Aorta (tissue), 5 donors: ENCODE results near the gene PPTC7. TPM values are rescaled to one million over a fixed set of nuclear protein-coding genes. Genes with fewer than 3 reads are reported as not detected.
"Not testable (repeated sequence)": the region's sequence is repeated elsewhere in the genome, so short reads cannot be mapped to it uniquely, and the experiment has no call there.

Experiments used
- ATAC-seq: fragments of 200-7000 bp; cut with Tn5 transposase; one replicate; pipeline ENCODE4 v1.9.1; 2022; ENCODE audit warnings: moderate library complexity; ENCODE audit not compliant: low FRiP score
- DNase-seq, 2 donors: peaks; one replicate each; pipeline ENCODE4 v3.0.0-alpha.2; 2020
- H3K27ac ChIP-seq, 2 donors: one replicate each; pipeline ENCODE4 v1.5.1; 2013; ENCODE audit warnings: low read length in 2 of 2, mild to moderate bottlenecking in 2 of 2, moderate library complexity in 2 of 2, control low read depth in 1 of 2, inconsistent platforms in 1 of 2, low read depth in 1 of 2
- H3K27me3 ChIP-seq, 2 donors: one replicate each; pipeline ENCODE4 v1.6.1; 2013; ENCODE audit warnings: control low read depth in 1 of 2, low read length in 1 of 2, mild to moderate bottlenecking in 1 of 2, moderate library complexity in 1 of 2; ENCODE audit not compliant: insufficient read depth in 2 of 2, control insufficient read depth in 1 of 2
- H3K36me3 ChIP-seq, 2 donors: one replicate each; pipeline ENCODE4 v1.6.1; 2013; ENCODE audit warnings: control low read depth in 1 of 2, low read length in 1 of 2, mild to moderate bottlenecking in 1 of 2; ENCODE audit not compliant: insufficient read depth in 2 of 2, control insufficient read depth in 1 of 2
- H3K4me1 ChIP-seq, 2 donors: one replicate each; pipeline ENCODE4 v1.6.1; 2013; ENCODE audit warnings: low read length in 2 of 2, control low read depth in 1 of 2, mild to moderate bottlenecking in 1 of 2, moderate library complexity in 1 of 2; ENCODE audit not compliant: insufficient read depth in 2 of 2, control insufficient read depth in 1 of 2
- H3K4me3 ChIP-seq, 2 donors: one replicate each; pipeline ENCODE4 v1.5.1; 2013; ENCODE audit warnings: low read length in 2 of 2, control low read depth in 1 of 2, mild to moderate bottlenecking in 1 of 2
- H3K9me3 ChIP-seq: one replicate; pipeline ENCODE4 v1.6.1; 2013; ENCODE audit warnings: mild to moderate bottlenecking, low read length; ENCODE audit not compliant: control insufficient read depth
- WGBS, 2 donors: extraction: QIAGEN DNeasy Blood & Tissue Kit; methylation state at CpG; one replicate each; pipeline ENCODE4 v1.1.7; 2013; 5-methylcytosine and 5-hydroxymethylcytosine counted together
- intact Hi-C, 2 donors: fragments of 100-400 bp; cut with DNase I; formaldehyde crosslinking; loops; one replicate each; pipeline versions ENCODE4 v1.14.2 to v1.15.0; 2022
- polyA plus RNA-seq, 2 donors: library from polyadenylated mRNA; stranded (reverse); fragments of 200-250 nt; gene quantifications; one replicate each; pipeline ENCODE4 v1.2.3, GENCODE V29; 2013
- total RNA-seq, 2 donors: library from RNA; stranded (reverse); fragmentation: NEBNext Ultra II Directional; extraction: Animal tissue kit (Norgen Biotek cat#: 25700); gene quantifications; one replicate each; pipeline ENCODE4 v1.2.1, GENCODE V29; 2021
- donor health status: healthy with polysubstance abuse.
- donor health status: Bipolar disorder and iron deficiency.
- donor health status: DM: no; HTN: no; CAD: no.
- donor health status: DM: no; HTN: no; CAD: no.
- donor health status: DM: yes; HTN: yes; CAD: no.

Gene PPTC7
- total and polyA plus RNA-seq, 4 donors = 8.5 to 21.8 (median 13.3) TPM

DNA sequence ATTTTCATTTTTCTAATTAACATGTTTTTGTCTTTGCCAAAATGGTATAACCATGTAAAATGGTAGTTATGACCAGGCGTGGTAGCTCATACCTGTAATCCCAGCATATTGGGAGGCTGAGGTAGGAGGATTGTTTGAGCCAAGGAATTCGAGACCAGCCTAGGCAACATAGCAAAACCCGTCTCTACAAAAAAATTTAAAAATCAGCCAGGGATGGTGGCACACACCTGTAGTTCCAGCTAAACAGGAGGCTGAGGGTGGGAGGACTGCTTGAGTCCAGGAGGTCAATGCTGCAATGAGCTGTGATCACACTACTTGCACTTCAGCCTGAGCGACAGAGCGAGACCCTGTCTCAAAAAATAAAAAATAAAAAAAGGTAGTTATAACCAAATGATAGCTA, 23.1 kb downstream of the PPTC7 start:
- Histone ChIP-seq H3K9me3 (no peaks in the 10 kb centered on the region), H3K36me3 (no peaks in the 10 kb centered on the region), H3K27me3 (no peaks in the 10 kb centered on the region), H3K4me3 (no peak overlapping the region), H3K4me1 (no peaks in the 10 kb centered on the region), H3K27ac (no peak overlapping the region)
- intact Hi-C loops = no loop called here
- 98 to 99% methylated on average over 5 of the region's 5 CpGs for WGBS, 2 donors
- ATAC-seq (no peak), DNase-seq (no peak)

DNA sequence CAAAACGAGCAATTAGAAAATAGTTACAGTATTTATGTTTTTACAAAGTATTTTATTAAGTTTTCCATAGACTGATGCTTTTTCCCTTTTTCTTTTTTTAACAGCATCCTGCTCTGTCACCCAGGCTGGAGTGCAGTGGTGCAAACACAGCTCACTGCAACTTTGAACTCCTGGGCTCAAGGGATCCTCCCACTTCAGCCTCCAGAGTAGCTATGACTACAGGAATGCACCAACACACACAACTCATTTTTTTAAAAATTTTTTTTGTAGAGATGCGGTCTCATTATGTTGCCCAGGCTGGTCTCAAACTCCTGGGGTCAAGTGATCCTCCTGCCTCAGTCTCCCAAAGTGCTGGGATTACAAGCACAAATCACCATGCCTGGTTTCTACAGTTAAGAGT, 24.2 kb downstream of the PPTC7 start:
- H3K4me1 ChIP-seq = not testable (repeated sequence)

DNA sequence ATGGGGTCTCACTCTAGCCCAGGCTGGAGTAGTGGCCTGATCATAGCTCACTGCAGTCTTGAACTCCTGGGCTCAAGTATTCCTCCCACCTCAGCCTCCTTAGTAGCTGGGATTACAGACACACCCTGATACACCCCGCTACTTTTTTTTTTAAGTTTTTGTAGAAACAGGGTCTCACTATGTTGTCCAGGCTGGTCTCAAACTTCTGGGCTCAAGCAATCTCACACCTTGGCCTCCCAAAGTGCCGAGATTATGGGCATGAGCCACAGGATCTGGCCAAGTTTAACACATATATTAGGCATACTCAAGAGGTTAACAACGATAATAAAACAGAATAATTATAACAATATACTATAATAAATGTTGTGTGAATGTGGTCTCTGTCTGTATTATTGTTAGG, 25.8 kb downstream of the PPTC7 start:
- no peak overlapping the region for H3K4me3 ChIP-seq
- no peaks in the 10 kb centered on the region for H3K9me3 ChIP-seq
- no peak for DNase-seq
- WGBS, 2 donors = 97 to 98% methylated on average over 3 of the region's 3 CpGs
- intact Hi-C loops = no loop called here
- no peaks in the 10 kb centered on the region for H3K4me1 ChIP-seq
- no peak overlapping the region for H3K27ac ChIP-seq
- H3K36me3 ChIP-seq = no peaks in the 10 kb centered on the region
- ATAC-seq = no peak
- H3K27me3 ChIP-seq = no peaks in the 10 kb centered on the region

More for the DNA sequence above, 24.2 kb downstream of the PPTC7 start:
- WGBS, 2 donors = 95 to 98% methylated on average over 2 of the region's 2 CpGs
- H3K27ac ChIP-seq, H3K9me3 ChIP-seq, H3K27me3 ChIP-seq, ATAC-seq, DNase-seq, H3K36me3 ChIP-seq, intact Hi-C loops, H3K4me3 ChIP-seq: not testable (repeated sequence)

DNA sequence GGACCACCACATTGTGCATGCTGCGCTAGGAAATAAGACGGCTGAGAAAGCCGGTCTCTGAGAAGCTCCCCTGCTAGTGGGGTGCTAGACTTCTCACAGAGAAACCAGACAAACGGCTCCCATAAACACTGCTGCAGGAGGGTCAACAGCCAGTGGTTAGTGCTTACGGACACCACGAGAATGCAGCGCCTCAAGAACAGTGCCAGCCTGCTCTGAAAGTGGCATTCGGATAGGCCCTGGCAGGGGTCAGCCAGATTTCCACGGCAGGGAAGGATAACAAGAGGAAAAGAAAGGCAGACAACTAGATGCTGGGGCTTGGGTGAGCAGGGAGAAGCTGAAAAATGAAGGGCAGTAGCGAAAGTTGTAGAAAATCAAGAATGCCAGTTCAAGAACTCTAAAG, 26.4 kb downstream of the PPTC7 start:
- WGBS, 2 donors = 90% methylated on average over 10 of the region's 10 CpGs

DNA sequence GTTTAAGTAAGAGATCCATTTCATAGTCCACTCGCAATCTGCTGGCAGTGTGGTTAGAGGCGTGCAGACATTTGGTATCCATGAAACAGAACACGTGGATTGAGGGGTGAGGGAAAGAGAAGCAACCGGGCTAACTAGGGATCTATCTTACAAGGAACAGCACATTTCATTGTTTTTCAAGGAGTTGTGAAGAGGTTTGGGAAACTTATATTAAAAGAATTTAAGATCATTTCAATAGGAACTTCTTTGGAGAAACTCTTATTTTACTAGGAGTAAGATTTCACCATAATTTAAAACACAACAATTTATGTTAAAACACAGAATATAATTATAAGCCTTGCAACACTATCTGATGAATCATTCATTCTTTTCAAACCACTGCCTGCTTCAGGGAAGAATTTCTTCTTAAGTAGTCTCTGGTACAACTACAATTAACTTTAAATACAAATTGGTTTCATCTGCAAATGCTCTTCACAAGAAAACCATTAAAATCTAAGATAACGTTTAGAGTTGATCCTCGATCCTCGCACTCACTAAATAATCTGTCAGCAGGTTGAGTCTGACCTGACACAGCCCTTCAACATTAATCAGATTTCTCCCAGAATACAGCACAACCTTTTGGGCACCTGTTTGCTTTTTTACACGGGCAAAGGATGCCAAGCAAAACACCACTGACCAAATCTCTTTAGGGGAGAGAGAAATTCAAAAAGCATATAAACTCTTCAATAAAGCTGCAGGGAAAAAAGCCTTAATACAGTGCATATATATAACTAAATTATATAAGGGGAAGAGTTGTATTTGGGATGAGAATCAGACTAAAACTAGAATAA, 27.3 kb downstream of the PPTC7 start:
- no peaks in the 10 kb centered on the region for H3K27me3 ChIP-seq
- H3K9me3 ChIP-seq = no peaks in the 10 kb centered on the region
- intact Hi-C loops = no loop called here
- 65 to 68% methylated on average over 8 of the region's 8 CpGs for WGBS, 2 donors
- no peaks in the 10 kb centered on the region for H3K36me3 ChIP-seq
- no peak overlapping the region for H3K4me3 ChIP-seq
- H3K4me1 ChIP-seq = no peaks in the 10 kb centered on the region
- DNase-seq (no peak), ATAC-seq (no peak)
- H3K27ac ChIP-seq = no peak overlapping the region

More for the DNA sequence above, 26.4 kb downstream of the PPTC7 start:
- DNase-seq (no peak), ATAC-seq (no peak)
- no peaks in the 10 kb centered on the region for H3K9me3 ChIP-seq
- no peaks in the 10 kb centered on the region for H3K27me3 ChIP-seq
- no peak overlapping the region for H3K4me3 ChIP-seq
- H3K4me1 ChIP-seq = no peaks in the 10 kb centered on the region
- intact Hi-C loops = no loop called here
- H3K36me3 ChIP-seq = no peaks in the 10 kb centered on the region
- no peak overlapping the region for H3K27ac ChIP-seq

DNA sequence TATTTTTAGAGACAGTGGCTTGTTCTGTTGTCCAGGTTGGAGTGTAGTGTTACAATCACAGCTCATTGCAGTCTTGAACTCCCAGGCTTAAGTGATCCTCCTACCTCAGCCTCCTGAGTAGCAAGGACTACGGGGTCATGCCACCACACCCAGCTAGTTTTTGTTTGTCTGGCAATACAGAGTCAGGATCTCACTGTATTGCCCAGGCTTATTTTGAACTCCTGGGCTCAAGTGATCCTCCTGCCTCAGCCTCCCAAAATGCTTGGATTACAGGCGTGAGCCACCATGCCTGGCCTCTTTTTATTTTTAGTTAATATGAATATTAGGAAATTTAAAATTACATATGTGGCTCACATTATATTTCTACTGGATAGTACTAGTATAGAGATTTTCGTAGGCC, 28.9 kb downstream of the PPTC7 start:
- H3K27me3 ChIP-seq = no peaks in the 10 kb centered on the region
- ATAC-seq (no peak), DNase-seq (no peak)
- H3K36me3 ChIP-seq = peaks cover 0 to 2% of the 10 kb centered on the region in 2 donors
- WGBS, 2 donors = 98% methylated on average over 3 of the region's 3 CpGs
- H3K9me3 ChIP-seq = no peaks in the 10 kb centered on the region
- no peaks in the 10 kb centered on the region for H3K4me1 ChIP-seq
- intact Hi-C loops = no loop called here
- no peak overlapping the region for H3K4me3 ChIP-seq
- H3K27ac ChIP-seq = no peak overlapping the region

DNA sequence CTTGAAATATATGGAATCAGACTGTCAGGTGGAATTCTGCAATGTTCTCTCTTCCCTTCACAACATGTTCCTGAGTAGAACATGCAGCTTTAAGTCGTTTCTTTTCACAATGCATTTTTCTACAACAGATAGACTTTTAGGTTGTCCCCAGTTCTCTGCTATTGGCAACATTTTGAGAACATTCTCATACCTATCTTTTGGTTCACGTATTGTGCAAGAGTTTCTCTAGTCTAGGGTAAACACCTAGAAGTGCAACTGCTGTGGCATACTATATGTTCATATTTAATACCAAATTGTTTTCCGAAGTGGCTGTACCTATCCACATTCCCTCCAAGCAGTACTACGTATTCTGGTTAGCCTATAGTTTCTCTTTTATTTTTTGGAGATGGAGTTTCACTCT, 32.1 kb downstream of the PPTC7 start:
- DNase-seq (no peak), ATAC-seq (no peak)
- H3K27ac ChIP-seq = no peak overlapping the region
- H3K27me3 ChIP-seq = no peaks in the 10 kb centered on the region
- H3K4me1 ChIP-seq = peaks cover 0 to 2% of the 10 kb centered on the region in 2 donors
- WGBS, 2 donors = 90 to 91% methylated on average over 4 of the region's 4 CpGs
- intact Hi-C loops = no loop called here
- no peaks in the 10 kb centered on the region for H3K9me3 ChIP-seq
- peaks cover 2 to 3% of the 10 kb centered on the region in 2 donors for H3K36me3 ChIP-seq
- H3K4me3 ChIP-seq = no peak overlapping the region

DNA sequence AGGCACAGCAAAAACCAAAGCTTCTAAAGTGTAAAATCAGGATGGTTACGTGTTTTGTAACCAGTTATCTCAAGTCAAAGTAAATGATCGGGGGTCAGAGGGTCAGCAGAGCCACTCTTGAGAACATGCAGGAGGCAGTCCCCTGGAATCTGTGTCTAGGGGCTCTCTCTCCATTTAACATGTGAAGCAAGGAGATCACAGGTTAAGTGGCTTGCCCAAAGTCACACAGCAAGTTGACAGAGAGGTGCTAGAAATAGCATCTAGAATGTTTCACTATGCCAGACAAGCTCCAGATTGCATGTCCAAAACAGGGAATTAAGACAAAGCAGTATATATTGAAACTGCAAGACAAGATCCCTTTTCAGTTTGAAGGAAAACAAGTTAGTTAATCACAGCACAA, 33.4 kb downstream of the PPTC7 start:
- peaks cover 0 to 2% of the 10 kb centered on the region in 2 donors for H3K4me1 ChIP-seq
- no peaks in the 10 kb centered on the region for H3K9me3 ChIP-seq
- H3K27ac ChIP-seq = no peak overlapping the region
- DNase-seq (no peak), ATAC-seq (no peak)
- H3K4me3 ChIP-seq = no peak overlapping the region
- H3K36me3 ChIP-seq = peaks cover 2 to 3% of the 10 kb centered on the region in 2 donors
- WGBS, 2 donors = 95 to 97% methylated on average over 2 of the region's 2 CpGs
- no peaks in the 10 kb centered on the region for H3K27me3 ChIP-seq
- intact Hi-C loops = no loop called here

DNA sequence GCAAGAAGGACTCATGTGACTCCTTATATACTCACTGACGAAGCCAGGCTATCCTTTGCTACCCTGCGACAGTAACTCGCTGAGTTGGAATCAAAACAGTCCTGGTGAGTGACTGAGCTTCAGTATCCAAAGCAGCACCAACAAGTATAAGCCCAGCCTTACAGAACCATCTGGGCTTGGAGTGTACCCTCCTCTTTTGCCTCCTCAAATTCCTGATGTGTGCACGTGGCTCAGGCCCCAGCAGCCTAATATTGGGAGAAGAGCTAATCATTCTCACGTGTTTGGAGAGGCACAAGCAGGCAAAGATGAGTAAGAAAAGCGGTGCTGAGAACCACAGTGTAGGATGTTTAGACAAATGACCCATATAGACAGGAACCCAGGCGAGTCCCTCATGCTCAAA, 34.4 kb downstream of the PPTC7 start:
- ATAC-seq (no peak), DNase-seq (no peak)
- Histone ChIP-seq H3K36me3 (peaks cover 2 to 3% of the 10 kb centered on the region in 2 donors), H3K4me3 (no peak overlapping the region), H3K9me3 (no peaks in the 10 kb centered on the region), H3K27ac (no peak overlapping the region), H3K27me3 (no peaks in the 10 kb centered on the region), H3K4me1 (peaks cover 0 to 2% of the 10 kb centered on the region in 2 donors)
- 82 to 90% methylated on average over 7 of the region's 7 CpGs for whole genome bisulfite sequencing, 2 donors
- intact Hi-C loops = no loop called here
